NCI-H510A treated with DMSO at 0.1 percent for 48 hours (cell line): ENCODE results near the gene MYO16.

ENCODE experiments used
- DNase-seq: peaks from one replicate; lab custom pipeline; 2025; lab: John Stamatoyannopoulos, UW

The MYO16 gene

GRCh38 chr13:108895220-108895704 lies 265.9 kb downstream of the MYO16 start:
- peak; percentile 55 for DNase-seq

- DNase-seq: no peak
Observed at GRCh38 chr13:108897955-108898354, 268.5 kb downstream of the MYO16 start.

- no peak for DNase-seq
Observed at GRCh38 chr13:108902405-108903155, 273.2 kb downstream of the MYO16 start.

- no peak for DNase-seq
Observed at GRCh38 chr13:108903613-108904012, 274.2 kb downstream of the MYO16 start.

- peak; percentile 43 for DNase-seq
Observed at GRCh38 chr13:108911807-108912206, 282.4 kb downstream of the MYO16 start.

- DNase-seq: peak; percentile 4
Observed at GRCh38 chr13:108913731-108914130, 284.3 kb downstream of the MYO16 start.

GRCh38 chr13:108915095-108915633 lies 285.8 kb downstream of the MYO16 start:
- peak; percentile 32 for DNase-seq

GRCh38 chr13:108915634-108916512 lies 286.5 kb downstream of the MYO16 start:
- DNase-seq: peak; percentile 65

GRCh38 chr13:108917581-108917980 lies 288.2 kb downstream of the MYO16 start:
- DNase-seq: no peak

GRCh38 chr13:108919036-108919907 lies 289.9 kb downstream of the MYO16 start:
- DNase-seq: peak; percentile 30

GRCh38 chr13:108920137-108920536 lies 290.7 kb downstream of the MYO16 start:
- no peak for DNase-seq

- DNase-seq: no peak
Observed at GRCh38 chr13:108921238-108921637, 291.8 kb downstream of the MYO16 start.

- no peak for DNase-seq
Observed at GRCh38 chr13:108922108-108922507, 292.7 kb downstream of the MYO16 start.

GRCh38 chr13:108923386-108924047 lies 294.1 kb downstream of the MYO16 start:
- DNase-seq: no peak

GRCh38 chr13:108924134-108924533 lies 294.7 kb downstream of the MYO16 start:
- no peak for DNase-seq

GRCh38 chr13:108924541-108924940 lies 295.1 kb downstream of the MYO16 start:
- DNase-seq: no peak

- DNase-seq: no peak
Observed at GRCh38 chr13:108925070-108925469, 295.7 kb downstream of the MYO16 start.

- no peak for DNase-seq
Observed at GRCh38 chr13:108926862-108927261, 297.5 kb downstream of the MYO16 start.

- DNase-seq: no peak
Observed at GRCh38 chr13:108927615-108928014, 298.2 kb downstream of the MYO16 start.

- DNase-seq: no peak
Observed at GRCh38 chr13:108929532-108930206, 300.3 kb downstream of the MYO16 start.

GRCh38 chr13:108932196-108932595 lies 302.8 kb downstream of the MYO16 start:
- DNase-seq: no peak
